ENCODE measurements around the gene GPR84.

The GPR84 gene

DNA sequence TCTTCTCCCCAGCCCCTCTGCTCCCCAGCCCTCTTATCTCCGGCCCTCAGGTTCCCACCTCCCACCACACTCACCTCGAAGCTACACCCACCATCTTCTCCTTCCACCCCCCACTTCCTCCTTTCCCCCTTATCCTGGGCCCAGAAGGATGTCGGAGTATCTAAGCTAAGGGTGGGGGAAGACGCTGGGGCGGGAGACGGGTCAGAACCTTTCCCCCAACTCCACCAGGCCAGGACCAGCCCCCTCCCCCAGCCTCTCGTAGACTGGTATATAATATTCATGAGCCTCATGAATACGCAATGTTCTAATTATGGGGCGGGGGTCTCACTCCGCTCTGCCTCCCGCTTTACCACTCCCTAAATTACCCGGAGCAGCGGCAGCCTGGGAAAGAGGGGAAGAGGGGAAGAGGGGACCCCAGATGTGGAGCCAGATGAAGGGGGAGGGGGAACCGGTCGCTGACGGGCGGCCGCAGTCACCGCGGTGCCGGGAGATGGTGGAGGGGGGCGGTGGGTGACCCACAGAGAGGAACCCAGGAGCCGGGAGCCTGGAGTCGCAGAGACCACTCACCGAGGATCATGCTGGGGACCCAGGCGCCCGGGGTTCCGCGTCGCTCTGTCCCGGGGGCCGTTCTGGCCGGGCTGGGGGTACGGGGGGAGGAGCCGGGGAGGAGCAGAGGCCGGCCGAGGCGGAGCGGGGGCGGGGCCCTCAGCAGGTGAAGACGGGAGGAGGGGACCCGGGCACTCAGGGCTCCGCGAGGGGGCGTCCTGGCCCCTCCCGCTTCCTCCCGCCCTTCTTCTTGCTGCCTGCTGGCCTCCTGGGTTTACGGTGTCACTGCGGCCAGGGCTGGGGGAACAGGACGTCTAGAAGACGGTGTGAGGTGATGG lies 26.6 kb upstream of the GPR84 start:
- no peak for DNase-seq

DNA sequence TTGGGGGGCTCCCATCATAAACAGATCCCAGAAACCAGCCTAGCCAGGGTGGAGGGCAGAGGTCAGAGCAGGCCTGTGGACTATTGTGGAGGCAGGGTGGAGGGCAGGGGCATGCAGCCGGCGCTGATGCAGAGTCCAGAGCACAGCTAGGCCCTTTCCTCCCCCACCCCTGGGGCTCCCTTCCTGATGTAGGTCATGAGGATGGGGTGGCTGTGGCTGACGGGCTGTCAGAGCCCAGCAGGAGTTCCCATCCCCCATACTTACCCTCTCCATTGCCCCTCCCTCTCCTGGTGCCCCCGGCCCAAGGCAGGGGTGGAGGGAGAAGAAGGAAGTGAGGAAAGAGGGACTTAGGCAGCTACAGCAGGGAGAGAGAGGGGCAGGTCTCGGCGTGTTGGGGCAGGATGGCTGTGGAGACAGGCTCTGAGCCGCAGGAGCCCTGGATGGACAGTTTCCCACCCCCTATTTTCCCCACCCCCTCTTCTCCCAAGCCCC lies 25.9 kb upstream of the GPR84 start:
- DNase-seq, result no peak

DNA sequence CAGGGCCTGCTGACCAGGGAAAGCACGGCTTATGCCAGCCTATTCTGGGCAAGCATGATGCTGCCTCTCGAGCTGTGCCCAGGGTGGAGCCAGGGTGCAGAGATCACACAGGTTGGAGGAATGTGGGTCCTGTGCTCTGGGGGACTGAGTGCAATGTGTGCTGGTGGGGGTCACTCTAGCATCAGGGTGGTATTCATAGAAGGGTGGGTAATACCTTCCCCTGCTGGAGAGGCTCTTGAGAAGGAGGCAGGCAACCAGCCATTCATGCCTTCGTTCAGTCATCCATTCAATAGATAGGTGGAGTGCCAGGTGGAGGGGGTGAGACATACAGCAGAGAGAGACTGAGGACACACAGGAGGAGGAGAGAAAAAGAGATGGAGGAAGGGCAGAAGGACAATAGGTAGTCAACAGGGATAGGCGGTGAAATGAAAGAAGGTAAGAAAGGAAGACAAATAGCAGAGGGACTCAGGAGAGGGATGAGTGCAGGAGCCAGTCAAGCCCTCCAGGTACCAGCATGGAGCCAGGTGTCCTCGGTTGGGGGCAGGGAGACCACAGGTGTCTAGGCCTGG lies 25.4 kb upstream of the GPR84 start:
- DNase-seq, result no peak

DNA sequence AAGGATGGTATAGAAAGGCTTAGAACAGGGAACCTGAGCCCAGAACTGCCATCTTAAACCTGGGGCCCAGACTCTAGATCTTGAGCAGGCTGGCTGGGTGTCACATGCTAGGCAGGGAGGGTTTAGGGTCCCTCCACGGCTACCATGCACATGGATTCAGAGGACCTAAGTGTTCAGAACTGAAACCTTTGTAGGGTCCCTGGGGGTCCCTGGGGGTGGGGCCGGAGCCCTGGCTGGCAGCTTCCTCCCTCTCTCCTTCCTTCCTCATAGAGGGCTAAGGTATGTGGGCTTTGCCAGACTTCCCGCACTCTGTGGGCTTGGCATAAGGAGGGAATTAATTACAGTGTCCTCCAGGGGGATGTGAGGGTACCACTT lies 24.8 kb upstream of the GPR84 start:
- no peak for DNase-seq

DNA sequence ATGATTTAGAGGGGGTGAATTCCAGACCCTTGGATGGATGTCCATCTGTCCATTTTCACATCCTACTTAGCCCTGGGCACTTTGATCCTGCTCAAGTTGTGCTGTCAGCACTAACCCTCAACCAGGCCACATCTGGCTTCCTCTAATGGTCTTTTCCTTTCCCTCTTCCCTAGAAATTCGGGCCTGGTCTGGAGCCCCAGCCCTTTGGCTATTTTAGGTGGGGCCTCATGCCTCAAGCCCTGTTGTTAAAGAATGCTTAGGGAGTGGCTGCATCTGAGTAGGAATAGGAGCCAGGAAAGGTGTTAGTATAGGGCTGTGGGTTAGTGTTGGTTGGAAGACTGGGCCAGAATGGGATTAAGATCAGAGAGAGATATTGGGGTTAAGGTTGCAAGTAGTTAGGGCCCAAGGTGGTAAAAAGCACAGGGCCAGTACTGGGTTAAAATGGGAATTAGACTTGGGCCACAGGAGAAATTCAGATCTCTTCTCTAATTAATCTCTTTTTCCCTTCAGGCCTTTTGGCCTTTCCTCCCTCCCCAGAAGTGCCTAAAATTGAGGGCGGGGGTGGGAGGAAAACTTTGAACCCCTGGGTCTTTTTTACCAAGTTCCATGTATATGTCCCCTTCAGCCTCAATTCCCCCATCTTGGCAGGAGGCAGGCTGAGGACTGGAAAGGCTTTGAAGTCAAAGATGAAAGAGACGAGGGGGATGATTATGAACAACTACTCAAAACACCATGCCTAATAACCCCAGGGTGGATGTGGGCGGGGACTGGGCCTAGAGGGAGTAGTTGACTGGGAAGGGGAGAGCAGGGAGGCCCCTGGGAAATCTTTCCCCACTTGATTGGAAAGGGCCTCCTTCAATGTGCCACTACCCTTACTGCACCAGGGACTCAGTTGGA lies 24.2 kb upstream of the GPR84 start:
- no peak for DNase-seq

DNA sequence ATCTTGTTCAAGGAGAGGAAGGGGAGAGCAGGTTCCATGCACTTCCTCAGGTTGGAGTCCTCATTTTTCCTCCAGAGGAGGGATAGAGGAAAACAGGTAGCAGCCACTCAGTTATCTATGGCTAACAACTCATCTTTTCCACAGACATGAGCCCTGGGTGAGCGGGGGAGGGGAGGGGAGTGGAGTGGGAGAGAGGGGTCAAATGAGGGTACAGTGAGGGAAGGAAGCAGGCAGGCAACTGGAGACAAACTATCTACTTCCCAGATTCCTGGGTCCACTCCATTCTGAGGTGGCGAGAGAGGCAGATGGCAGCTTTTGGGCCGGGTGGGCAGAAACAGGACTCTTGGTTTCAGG lies 22.8 kb upstream of the GPR84 start:
- no peak for DNase-seq

DNA sequence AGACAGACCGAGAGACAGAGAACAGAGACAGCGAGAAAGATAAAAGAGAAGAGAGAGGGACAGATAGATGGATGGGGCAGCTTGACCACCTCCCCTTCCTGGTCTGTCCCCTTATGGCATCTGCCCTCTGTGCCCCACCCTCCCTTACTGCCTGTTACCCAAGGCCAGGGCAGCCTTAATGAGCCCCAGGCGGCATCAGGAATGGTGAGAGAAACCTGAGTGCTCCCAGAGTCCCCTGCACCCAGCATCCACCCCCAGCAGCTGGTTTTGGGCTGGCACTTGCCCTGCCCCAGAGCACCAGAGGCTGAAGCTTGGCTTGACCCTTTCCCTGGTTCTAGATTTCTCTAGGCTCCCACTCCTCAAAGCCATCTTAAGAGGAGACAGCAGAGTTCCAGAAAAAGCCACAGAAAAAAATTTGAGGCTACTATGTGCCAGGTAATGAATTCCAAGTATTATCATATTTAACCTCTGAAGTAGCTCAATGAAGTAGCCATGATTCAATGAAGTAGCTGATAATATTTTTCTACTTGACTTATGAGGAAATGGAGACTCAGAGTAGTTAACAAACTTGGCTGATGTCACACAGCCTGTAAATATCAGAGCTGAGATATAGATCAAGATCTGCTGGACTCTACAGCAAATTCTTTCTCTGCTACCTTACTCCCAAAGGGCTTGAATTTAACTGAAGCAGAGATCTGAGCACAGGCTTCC lies 22.3 kb upstream of the GPR84 start:
- DNase-seq, result no peak

DNA sequence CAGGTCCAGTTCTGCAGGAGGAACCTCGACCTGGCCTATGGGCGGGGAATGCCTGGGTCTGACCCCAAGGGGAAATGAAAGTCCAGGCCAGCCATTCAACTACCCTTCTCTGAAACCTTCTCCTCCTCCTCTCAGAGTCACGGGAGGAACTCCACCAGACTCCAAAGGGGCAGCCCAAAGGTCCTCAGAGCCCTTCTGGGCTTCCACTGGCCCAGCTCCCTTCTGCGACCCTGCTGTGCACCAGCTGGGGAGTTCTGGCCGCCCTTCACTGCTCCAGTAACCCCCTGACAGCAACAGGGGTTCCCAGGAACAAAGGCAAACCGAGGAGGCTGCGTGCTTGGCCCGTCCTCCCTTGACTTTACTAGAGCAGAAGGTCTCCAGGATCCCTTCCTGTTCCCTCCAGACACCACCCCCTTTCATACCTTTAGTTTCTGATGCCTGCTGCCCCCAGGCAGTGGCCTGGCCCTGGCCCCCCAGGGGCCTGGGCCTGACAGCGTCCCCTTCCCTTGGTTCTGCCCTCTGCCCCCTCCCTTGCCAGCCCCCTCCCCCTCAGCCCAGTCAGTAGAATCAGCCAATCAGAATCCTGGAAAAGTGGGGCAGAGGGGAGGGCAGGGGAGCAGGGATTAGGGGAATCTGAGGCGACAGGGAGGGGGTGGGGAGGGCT lies 21.1 kb upstream of the GPR84 start:
- no peak for DNase-seq

DNA sequence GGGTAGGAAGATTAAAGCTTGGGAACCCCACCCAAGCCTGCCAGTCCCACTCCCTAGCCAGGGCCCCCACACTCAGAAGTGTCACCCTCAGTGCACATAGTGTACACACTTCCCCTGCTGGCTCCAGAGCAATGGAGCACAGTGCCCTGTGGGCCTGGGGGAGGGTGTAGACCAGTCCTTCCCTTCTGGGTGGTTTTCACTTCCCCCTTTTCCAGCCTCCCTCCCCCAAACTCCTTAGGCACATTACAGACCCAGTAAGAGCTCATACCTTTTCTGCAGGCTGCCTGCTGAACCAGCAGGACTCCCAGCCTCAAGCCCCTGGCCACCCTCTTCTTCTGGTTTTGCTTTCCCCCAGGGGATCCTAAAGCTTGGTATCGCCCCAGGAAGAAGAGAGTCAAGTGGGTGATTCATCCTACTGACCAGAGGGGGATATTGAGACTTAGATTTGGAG lies 20.3 kb upstream of the GPR84 start, which contains the start of gene ZNF385A:
ZNF385A (minus strand) TSS at position 143 of the 451 bp plus-strand sequence. CDS start 219 bp downstream, outside the sequence.
- no peak for DNase-seq

DNA sequence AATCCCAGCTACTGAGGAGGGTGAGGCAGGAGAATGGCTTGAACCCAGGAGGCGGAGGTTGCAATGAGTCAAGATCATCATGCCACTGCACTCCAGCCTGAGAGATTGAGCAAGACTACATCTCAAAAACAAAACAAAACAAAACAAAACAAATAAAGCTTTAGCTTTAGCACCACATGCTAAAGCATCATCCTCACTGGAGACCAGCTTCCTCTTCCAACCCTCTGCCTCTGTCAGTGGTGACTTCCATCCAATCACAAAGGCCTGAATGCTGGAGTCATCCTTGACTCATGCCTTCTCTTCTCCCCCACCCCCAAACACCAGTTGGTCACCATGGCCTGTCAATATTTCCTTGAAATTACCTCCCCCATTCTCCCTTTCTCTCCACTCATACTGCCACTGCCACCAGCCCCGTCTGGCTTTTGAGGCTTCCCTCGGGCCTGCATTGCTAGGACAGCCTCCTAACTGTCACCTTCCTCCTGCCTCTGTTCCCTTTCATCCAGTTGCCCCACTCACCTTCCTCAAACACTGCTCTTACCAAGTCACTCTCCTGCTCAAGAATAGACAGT lies 18.8 kb upstream of the GPR84 start:
- peak; percentile 99 for DNase-seq

DNA sequence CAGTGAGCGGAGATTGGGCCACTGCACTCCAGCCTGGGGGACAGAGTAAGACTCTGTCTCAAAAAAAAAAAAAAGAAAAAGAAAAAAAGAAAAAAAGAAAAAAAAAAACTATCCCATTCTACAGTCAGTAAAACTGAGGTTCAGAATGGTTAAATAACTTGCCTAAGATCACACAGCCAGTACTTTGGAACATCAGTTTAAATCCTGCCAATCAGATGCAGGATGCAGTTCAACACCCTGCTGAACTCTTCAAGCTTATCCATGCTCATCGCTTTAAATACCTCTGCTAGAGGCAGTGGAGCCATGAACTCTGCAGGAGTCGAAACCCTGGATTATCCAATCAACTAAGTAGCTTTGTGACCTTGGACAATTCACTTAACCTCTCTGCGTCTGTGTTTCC lies 16.9 kb upstream of the GPR84 start:
- no peak for DNase-seq

DNA sequence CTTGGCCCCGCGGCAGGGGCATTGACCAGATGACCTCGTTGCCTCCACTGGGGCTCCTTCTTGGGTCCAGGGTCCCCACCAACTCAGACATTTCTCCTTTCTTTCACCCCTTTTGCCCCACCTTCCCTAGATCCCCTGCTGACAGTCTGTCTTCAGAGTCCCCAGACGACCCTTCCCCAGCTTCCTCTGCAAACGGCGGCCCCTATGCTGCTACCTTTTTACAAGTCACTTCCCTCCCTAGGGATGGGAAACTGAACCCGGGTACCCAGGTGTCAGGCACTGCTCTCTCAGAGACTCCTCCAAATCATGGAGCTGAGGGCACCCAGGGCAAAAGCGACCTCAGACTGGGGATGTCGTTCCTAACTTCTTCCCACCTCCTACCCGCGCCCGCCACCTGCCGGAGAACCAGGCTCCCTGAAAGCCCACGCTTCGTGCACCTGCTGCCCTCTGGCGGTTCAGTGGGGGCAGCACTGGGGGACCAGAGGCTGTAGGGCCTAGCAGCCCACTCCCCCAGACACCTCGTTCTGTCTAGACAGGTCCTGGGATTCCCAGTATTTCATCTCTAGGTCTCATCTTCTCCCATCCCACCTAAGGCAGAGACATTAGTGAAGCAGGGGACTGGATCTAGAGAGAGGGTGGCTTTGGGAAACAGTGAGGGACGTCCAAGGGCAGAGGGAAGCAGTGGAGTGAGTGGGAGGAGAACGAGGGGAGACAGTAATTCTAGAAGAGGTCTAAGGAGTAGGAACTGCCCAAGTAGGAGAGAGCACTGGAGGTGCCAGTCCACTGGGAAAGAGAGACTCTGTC lies 15.3 kb upstream of the GPR84 start:
- peak; percentile 82 for DNase-seq

DNA sequence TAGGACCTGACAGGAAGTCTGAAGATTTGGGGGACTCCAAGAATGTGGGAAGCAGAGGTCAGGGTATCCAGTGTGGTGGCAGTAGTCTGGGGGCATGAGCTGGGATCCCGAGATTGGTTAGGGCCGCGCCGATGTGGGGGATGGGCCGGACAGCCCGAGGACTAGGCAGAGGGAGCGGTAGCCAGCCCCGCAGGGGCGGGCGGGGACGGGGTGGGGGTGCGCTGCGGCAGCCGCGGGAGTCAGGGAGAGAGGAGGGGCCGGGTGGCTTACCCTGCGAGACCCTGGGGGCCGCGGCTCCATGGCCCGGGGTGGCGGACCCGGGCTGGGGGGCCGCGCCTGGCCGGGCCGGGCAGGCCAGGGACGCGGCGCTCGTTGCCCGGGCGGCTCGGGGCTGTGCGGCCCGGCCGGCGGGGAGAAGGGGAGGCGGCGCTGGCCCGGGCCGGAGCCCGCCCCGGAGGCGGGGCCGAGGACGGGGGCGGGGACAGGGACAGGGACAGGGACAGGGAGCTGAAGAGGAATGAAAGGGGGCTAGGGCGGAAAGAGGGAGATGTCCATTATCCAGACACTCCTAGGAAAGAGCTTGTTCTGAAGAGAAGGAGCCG lies 14.6 kb upstream of the GPR84 start:
- no peak for DNase-seq

DNA sequence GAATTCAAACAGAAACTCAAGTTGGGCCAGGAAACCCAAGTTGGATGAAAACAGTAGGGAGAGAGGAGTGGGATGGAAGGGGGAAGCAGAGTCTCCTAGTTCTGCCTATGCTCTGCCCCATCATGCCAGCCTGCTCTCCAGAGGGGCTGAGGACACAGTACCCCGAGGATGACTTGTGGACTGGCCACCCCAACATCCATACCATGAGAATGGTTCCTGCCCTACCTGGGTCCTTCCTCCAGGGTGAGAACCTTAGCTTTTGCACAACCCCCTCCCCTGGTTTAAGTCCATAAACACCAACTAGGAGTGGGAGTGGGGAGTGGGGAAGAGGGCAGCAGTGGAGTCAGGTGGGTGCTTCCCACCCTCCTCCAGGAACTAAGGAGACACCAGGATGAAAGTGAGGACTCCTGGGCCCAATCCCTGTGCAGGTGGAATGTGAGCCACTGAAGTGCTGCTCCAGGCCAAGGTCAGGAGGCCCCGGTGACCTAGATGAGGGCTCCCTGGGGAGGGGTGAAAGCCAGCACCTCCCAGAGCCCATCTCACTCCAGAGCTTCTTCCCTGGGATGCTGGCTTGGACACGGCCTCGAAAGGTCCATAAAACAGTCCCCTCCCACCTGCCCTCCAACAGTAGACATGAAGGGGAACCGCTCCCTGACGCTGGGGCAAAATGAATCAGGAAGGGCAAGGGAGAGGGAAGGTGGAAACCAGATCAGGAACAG lies 13.7 kb upstream of the GPR84 start:
- DNase-seq, result no peak

DNA sequence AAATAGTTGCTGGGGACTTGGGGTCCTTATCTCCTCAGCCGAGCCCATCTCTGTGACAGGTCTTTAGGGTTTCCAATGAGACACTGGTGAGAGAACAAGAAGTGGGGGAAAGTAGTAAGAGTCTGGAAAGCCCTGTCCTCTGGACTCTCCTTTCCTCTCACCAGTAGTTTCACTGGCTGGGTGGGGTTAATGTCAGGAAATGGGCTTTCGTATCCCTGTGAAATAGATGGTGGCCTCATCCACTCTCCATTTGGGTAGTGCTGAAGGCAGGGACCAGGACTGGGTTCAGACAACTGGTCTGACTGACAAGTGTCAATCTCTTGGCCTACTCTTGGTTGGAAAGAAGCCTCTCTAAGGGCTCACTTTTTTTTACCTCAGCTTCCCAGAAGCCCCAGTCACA lies 12.7 kb upstream of the GPR84 start:
- no peak for DNase-seq

DNA sequence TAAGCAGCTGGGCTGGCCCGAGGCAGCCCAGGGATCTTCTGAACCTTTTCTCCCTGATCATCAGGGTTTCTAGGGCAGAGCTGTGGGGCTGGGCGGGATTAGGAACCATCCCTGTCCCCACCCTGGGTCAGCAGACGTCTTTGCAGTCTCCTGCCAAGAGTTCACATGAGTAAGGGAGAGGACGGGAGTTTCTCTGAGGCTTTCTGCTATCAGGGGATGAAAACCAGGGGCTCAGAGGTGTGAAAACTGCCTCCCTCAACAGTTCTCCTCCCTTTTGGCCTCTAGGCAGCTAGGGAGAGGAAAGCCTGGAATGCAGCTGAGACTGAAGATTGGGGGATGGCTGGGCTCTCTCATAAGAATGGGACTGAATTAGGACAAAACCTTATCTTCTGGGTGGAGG lies 12.3 kb upstream of the GPR84 start:
- no peak for DNase-seq

DNA sequence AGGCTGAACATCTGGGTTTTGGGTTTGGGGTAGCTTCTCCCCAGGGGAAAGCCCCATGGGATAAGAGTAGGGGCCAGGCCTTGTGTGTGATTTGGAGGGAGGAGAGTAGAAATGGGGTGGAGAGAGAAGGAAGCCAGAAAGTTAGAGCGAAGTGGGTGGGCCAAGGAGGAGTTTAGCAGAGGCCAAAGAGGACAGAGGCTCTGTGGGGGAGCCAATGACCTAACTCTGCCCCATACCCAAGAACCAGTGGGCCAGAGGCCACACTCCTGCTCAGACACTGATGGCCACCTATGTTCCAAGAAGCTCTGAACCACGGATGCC lies 10.9 kb upstream of the GPR84 start:
- no peak for DNase-seq

DNA sequence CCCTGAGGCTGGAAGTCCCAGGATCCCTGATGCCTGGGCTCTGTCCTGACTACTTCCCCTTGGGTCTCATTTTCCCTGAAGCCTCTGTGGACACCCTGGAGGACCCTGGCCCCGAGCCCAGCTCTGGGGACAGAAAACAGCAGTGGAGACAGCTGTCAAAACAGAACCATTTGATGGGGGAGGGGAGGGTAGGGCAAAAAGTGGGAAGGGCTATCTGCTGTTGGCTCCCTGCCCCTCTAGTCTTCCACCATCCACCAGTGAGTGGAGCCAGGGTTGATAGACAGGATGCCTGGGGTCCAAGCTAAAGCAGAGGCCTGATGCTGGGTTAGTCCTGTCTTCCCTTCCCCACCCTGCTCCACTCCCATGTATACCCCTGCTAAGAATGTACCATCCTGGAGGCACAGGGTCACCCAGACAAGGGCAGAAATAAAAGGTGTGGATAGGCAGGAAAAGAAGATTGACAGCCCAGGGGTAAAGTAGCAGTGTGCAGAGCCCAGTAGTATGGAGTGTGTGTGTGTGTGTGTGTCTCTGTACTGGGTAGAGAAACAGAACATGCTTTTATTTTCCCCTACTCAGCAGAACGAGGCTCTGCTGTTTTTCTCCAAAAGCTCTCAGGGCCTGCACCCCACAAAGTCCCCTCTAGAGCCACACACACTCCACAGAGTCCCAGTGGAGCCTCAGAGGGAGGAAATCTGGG lies 10.4 kb upstream of the GPR84 start:
- DNase-seq, result no peak
